GM12872 (cell line): ENCODE measurements around the gene IKZF3.

Source experiments
- TF ChIP-seq, protein P1 (sequence below): IDR thresholded peaks from 3 replicates; pipeline ENCODE4 v1.5.1; 2011; ENCODE audit warnings: low read depth, mild to moderate bottlenecking, low read length, moderate library complexity; ENCODE audit not compliant: insufficient read depth

The IKZF3 gene

DNA sequence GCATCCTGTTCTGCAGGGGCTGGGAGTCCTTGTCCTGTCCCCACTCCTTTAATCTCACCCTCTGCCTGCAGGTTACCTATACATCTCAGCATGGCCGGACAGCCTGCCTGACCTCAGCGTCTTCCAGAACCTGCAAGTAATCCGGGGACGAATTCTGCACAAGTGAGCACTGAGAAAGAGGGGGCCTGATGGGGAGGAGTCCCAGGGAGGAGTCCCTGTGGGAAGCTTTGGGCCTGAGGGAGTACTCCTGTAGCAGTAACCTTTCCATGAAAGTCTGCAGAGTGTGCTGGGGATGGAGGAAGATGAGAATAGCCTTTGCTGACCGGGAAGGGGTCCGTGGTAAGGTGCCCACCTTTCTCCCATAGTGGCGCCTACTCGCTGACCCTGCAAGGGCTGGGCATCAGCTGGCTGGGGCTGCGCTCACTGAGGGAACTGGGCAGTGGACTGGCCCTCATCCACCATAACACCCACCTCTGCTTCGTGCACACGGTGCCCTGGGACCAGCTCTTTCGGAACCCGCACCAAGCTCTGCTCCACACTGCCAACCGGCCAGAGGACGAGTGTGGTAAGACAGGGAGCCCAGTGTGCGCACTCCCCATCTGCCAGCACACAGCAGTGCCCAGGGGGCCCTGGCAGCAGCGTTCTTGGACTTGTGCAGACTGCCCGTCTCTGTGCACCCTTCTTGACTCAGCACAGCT, 148.6 kb downstream of the IKZF3 start:
- TF ChIP-seq, protein P1, sequence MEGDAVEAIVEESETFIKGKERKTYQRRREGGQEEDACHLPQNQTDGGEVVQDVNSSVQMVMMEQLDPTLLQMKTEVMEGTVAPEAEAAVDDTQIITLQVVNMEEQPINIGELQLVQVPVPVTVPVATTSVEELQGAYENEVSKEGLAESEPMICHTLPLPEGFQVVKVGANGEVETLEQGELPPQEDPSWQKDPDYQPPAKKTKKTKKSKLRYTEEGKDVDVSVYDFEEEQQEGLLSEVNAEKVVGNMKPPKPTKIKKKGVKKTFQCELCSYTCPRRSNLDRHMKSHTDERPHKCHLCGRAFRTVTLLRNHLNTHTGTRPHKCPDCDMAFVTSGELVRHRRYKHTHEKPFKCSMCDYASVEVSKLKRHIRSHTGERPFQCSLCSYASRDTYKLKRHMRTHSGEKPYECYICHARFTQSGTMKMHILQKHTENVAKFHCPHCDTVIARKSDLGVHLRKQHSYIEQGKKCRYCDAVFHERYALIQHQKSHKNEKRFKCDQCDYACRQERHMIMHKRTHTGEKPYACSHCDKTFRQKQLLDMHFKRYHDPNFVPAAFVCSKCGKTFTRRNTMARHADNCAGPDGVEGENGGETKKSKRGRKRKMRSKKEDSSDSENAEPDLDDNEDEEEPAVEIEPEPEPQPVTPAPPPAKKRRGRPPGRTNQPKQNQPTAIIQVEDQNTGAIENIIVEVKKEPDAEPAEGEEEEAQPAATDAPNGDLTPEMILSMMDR, result no peak

DNA sequence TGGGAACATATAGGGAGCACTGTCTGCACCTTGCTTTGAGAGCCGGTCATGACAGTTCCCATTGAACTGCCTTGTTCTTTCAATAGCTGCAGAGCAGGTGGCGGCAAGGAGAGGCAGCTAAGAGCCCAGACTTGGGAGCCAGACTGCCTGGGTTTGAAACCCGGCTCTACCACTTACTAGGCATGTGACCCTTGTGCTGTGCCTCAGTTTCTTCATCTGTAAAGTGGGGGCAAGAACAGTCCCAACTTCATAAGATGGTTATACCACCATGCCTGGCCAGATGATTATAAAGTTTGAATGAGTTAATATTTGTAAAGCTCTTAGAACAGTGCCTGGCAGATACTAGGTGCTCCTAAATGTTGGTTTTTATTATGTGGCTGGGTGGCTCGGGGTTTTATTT, 149.9 kb downstream of the IKZF3 start:
- TF ChIP-seq, protein P1, result no peak

DNA sequence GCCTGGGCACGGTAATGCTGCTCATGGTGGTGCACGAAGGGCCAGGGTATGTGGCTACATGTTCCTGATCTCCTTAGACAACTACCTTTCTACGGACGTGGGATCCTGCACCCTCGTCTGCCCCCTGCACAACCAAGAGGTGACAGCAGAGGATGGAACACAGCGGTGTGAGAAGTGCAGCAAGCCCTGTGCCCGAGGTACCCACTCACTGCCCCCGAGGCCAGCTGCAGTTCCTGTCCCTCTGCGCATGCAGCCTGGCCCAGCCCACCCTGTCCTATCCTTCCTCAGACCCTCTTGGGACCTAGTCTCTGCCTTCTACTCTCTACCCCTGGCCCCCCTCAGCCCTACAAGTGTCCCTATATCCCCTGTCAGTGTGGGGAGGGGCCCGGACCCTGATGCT, 152.3 kb downstream of the IKZF3 start:
- TF ChIP-seq, protein P1, result no peak

DNA sequence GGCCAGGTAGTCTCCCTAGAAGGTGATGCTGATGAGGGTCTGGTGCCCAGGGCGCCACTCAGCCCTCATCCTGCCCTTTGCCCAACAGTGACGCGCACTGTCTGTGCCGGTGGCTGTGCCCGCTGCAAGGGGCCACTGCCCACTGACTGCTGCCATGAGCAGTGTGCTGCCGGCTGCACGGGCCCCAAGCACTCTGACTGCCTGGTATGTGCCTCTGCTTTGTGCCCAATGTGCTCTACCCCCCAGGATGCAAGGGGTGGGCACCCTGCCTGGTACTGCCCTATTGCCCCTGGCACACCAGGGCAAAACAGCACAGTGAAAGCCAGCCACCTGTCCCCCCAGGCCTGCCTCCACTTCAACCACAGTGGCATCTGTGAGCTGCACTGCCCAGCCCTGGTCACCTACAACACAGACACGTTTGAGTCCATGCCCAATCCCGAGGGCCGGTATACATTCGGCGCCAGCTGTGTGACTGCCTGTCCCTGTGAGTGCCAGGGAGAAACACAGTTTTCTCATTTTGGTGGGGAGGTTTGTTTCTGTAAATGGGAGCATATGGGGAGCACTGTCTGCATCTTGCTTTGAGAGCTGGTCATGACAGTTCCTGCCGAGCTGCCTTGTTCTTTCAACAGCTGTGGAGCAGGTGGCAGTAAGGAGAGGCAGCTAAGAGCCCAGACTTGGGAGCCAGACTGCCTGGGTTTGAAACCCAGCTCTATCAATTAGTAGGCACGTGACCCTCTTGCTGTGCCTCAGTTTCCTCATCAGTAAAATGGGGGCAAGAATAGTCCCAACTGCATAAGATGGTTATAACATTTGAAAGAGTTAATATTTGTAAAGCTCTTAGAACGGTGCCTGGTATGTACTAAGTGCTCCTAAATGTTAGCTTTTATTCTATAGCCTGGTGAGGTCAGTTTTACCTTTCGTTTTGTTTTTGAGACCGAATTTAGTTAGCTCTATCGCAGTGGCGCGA, 153.8 kb downstream of the IKZF3 start:
- TF ChIP-seq, protein P1, result no peak

DNA sequence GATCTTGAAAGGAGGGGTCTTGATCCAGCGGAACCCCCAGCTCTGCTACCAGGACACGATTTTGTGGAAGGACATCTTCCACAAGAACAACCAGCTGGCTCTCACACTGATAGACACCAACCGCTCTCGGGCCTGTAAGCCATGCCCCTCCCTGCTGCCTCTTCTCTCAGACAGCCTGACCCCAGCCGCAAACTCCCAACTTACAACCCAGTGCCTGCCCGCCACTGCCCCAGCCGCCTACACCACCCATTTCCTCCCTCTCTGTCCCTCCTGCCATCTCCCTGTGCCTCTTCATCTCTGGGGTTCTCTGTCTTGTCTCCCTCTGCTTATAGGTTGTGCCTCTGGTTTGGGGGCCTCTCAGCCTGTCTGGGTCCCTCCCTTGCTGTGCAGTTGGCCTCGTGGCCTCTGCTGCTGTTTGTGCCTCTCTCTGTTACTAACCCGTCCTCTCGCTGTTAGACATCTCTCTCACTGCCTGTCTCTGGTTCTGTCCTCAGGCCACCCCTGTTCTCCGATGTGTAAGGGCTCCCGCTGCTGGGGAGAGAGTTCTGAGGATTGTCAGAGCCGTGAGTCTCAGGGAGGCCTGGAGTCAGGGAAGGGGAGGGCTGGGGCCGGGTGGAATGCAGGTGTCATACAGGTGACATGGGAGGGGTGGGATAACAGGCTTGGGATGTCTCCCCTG, 154.7 kb downstream of the IKZF3 start:
- TF ChIP-seq, protein P1, result no peak
